Sigmoid colon (tissue), 4 donors: ENCODE data around the gene ZIM2.

Source experiments
- POLR2A ChIP-seq, 2 donors: fragments of 450-650 bp; IDR thresholded peaks; one replicate each; pipeline ENCODE4 v1.6.1; 2016; ENCODE audit warnings: antibody characterized with exemption in 2 of 2, mild to moderate bottlenecking in 2 of 2, moderate library complexity in 2 of 2
- POLR2AphosphoS5 ChIP-seq, 4 donors: sonication (generic); formaldehyde crosslinking; IDR thresholded peaks; one replicate each; pipeline ENCODE4 v1.6.1; 2017; ENCODE audit warnings: antibody characterized with exemption in 4 of 4
- TF ChIP-seq, protein P1 (sequence below), 4 experiments: fragments of 450-650 bp in 3 of 4; fragments of 200-600 bp in 1 of 4; IDR thresholded peaks; one replicate each; pipeline ENCODE4 v1.5.1; 2016 to 2019; ENCODE audit warnings: antibody characterized with exemption in 4 of 4, mild to moderate bottlenecking in 3 of 4, moderate library complexity in 2 of 4

DNA sequence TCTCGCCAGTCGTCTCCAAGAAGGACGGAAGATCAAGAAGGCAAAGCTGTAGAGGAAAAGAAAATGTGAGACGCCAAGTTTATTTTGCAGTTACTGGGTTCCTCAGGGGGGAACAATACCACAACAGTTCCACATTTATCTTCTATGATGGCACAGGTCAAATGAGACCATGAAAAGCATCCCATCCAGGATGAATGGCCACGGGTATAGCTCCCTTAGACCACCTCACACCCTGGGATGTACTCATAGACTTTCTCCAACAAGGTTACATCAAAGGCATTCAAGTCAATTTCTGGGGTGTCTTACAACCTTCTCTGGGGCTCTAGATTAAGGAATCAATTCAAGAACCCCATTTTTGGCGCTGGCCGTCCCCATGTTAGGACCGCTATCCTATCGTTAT is 4.5 kb downstream of the ZIM2 start:
- TF ChIP-seq, protein P1, sequence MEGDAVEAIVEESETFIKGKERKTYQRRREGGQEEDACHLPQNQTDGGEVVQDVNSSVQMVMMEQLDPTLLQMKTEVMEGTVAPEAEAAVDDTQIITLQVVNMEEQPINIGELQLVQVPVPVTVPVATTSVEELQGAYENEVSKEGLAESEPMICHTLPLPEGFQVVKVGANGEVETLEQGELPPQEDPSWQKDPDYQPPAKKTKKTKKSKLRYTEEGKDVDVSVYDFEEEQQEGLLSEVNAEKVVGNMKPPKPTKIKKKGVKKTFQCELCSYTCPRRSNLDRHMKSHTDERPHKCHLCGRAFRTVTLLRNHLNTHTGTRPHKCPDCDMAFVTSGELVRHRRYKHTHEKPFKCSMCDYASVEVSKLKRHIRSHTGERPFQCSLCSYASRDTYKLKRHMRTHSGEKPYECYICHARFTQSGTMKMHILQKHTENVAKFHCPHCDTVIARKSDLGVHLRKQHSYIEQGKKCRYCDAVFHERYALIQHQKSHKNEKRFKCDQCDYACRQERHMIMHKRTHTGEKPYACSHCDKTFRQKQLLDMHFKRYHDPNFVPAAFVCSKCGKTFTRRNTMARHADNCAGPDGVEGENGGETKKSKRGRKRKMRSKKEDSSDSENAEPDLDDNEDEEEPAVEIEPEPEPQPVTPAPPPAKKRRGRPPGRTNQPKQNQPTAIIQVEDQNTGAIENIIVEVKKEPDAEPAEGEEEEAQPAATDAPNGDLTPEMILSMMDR (IDR thresholded peaks at IDR 0.05): no peak
- no peak for TF ChIP-seq POLR2A (IDR thresholded peaks at IDR 0.05)
- TF ChIP-seq POLR2AphosphoS5 (IDR thresholded peaks at IDR 0.05): no peak
